ENCODE measurements around the gene BCAT1.

The BCAT1 gene

GRCh38 chr12:24840046-24840800 lies 108.7 kb downstream of the BCAT1 start:
- Histone ChIP-seq H3K27me3 (ENCODE audit: insufficient read depth, low read length) (no peaks in the 10 kb centered on the region), H3K9me3 (ENCODE audit: low read length) (no peaks in the 10 kb centered on the region), H3K4me3 (ENCODE audit: low read depth, low read length, poor library complexity, severe bottlenecking) (no peak overlapping the region), H3F3A (ENCODE audit: insufficient read depth, low read length) (no peaks in the 10 kb centered on the region), H4K20me1 (ENCODE audit: insufficient read depth, low read length) (no peaks in the 10 kb centered on the region), H3K4me2 (ENCODE audit: low read length) (no peak overlapping the region), H3K9ac (ENCODE audit: low read length) (no peak overlapping the region), H3K9me2 (ENCODE audit: low read depth, low read length) (no peaks in the 10 kb centered on the region), H3K27ac (ENCODE audit: low read depth, low read length, poor library complexity, severe bottlenecking) (no peak overlapping the region), H3K36me3 (ENCODE audit: insufficient read depth, low read length) (no peaks in the 10 kb centered on the region), H3K4me1 (ENCODE audit: insufficient read depth, low read length, severe bottlenecking) (no peaks in the 10 kb centered on the region), H3K79me2 (ENCODE audit: insufficient read depth, low read length) (no peaks in the 10 kb centered on the region), H2AFZ (ENCODE audit: low read length) (no peak overlapping the region)
- TF ChIP-seq EZH2 (IDR thresholded peaks at IDR 0.05; ENCODE audit: borderline replicate concordance, low read length) (no peak), CTCF (IDR thresholded peaks at IDR 0.05; ENCODE audit: low read length) (no peak)

GRCh38 chr12:24839268-24839791 lies 109.6 kb downstream of the BCAT1 start:
- Histone ChIP-seq H3K4me1 (ENCODE audit: insufficient read depth, low read length, severe bottlenecking) (no peaks in the 10 kb centered on the region), H3K27me3 (ENCODE audit: insufficient read depth, low read length) (no peaks in the 10 kb centered on the region), H3K36me3 (ENCODE audit: insufficient read depth, low read length) (no peaks in the 10 kb centered on the region), H3K4me2 (ENCODE audit: low read length) (no peak overlapping the region), H3K27ac (ENCODE audit: low read depth, low read length, poor library complexity, severe bottlenecking) (no peak overlapping the region), H3K9me2 (ENCODE audit: low read depth, low read length) (no peaks in the 10 kb centered on the region), H3K9ac (ENCODE audit: low read length) (no peak overlapping the region), H3K79me2 (ENCODE audit: insufficient read depth, low read length) (no peaks in the 10 kb centered on the region), H3F3A (ENCODE audit: insufficient read depth, low read length) (no peaks in the 10 kb centered on the region), H3K9me3 (ENCODE audit: low read length) (no peaks in the 10 kb centered on the region), H2AFZ (ENCODE audit: low read length) (no peak overlapping the region), H3K4me3 (ENCODE audit: low read depth, low read length, poor library complexity, severe bottlenecking) (no peak overlapping the region), H4K20me1 (ENCODE audit: insufficient read depth, low read length) (no peaks in the 10 kb centered on the region)
- TF ChIP-seq CTCF (IDR thresholded peaks at IDR 0.05; ENCODE audit: low read length) (no peak), EZH2 (IDR thresholded peaks at IDR 0.05; ENCODE audit: borderline replicate concordance, low read length) (no peak)

GRCh38 chr12:24838531-24838950 lies 110.4 kb downstream of the BCAT1 start:
- H3K4me3 ChIP-seq (ENCODE audit: low read depth, low read length, poor library complexity, severe bottlenecking): no peak overlapping the region

More at GRCh38 chr12:24838531-24838950, 110.4 kb downstream of the BCAT1 start:
- no peak overlapping the region for H3K27ac ChIP-seq (ENCODE audit: low read depth, low read length, poor library complexity, severe bottlenecking)
- no peaks in the 10 kb centered on the region for H3F3A ChIP-seq (ENCODE audit: insufficient read depth, low read length)
- H3K4me1 ChIP-seq (ENCODE audit: insufficient read depth, low read length, severe bottlenecking): no peaks in the 10 kb centered on the region
- no peak overlapping the region for H3K4me2 ChIP-seq (ENCODE audit: low read length)
- no peaks in the 10 kb centered on the region for H4K20me1 ChIP-seq (ENCODE audit: insufficient read depth, low read length)
- no peaks in the 10 kb centered on the region for H3K27me3 ChIP-seq (ENCODE audit: insufficient read depth, low read length)
- no peak for TF ChIP-seq EZH2 (IDR thresholded peaks at IDR 0.05; ENCODE audit: borderline replicate concordance, low read length)
- TF ChIP-seq CTCF (IDR thresholded peaks at IDR 0.05; ENCODE audit: low read length): no peak
- no peaks in the 10 kb centered on the region for H3K79me2 ChIP-seq (ENCODE audit: insufficient read depth, low read length)
- no peaks in the 10 kb centered on the region for H3K9me3 ChIP-seq (ENCODE audit: low read length)
- no peak overlapping the region for H2AFZ ChIP-seq (ENCODE audit: low read length)
- no peak overlapping the region for H3K9ac ChIP-seq (ENCODE audit: low read length)
- H3K36me3 ChIP-seq (ENCODE audit: insufficient read depth, low read length): no peaks in the 10 kb centered on the region
- H3K9me2 ChIP-seq (ENCODE audit: low read depth, low read length): no peaks in the 10 kb centered on the region

Measured in OCI-LY1 (cell line).